ENCODE data around the gene FZR1.
"Not testable (repeated sequence)": the region's sequence is repeated elsewhere in the genome, so short reads cannot be mapped to it uniquely, and the experiment has no call there.

Gene FZR1

GRCh38 chr19:3516675-3517207 is 10.6 kb downstream of the FZR1 start:
- DNase-seq, result no peak

- DNase-seq, result no peak
These were observed 11.5 kb downstream of the FZR1 start for GRCh38 chr19:3517638-3518037.

GRCh38 chr19:3518255-3518654 is 12.1 kb downstream of the FZR1 start:
- DNase-seq, result no peak

- no peak for DNase-seq
These were observed 12.5 kb downstream of the FZR1 start for GRCh38 chr19:3518659-3519058.

GRCh38 chr19:3519126-3519525 is 13.0 kb downstream of the FZR1 start:
- no peak for DNase-seq

GRCh38 chr19:3520166-3521103 is 14.3 kb downstream of the FZR1 start:
- no peak for DNase-seq

- DNase-seq, result no peak
These were observed 15.0 kb downstream of the FZR1 start for GRCh38 chr19:3521104-3521445.

GRCh38 chr19:3522421-3523360 is 16.6 kb downstream of the FZR1 start:
- no peak for DNase-seq

GRCh38 chr19:3523361-3524077 is 17.4 kb downstream of the FZR1 start:
- DNase-seq, result no peak

GRCh38 chr19:3524078-3524842 is 18.1 kb downstream of the FZR1 start:
- DNase-seq, result no peak

GRCh38 chr19:3524904-3525451 is 18.9 kb downstream of the FZR1 start:
- no peak for DNase-seq

GRCh38 chr19:3526507-3527237 is 20.6 kb downstream of the FZR1 start:
- DNase-seq, result no peak

GRCh38 chr19:3527238-3527910 is 21.3 kb downstream of the FZR1 start:
- DNase-seq, result no peak

GRCh38 chr19:3528080-3528479 is 22.0 kb downstream of the FZR1 start:
- no peak for DNase-seq

GRCh38 chr19:3528539-3529211 is 22.6 kb downstream of the FZR1 start:
- no peak for DNase-seq

GRCh38 chr19:3529299-3529698 is 23.2 kb downstream of the FZR1 start:
- not testable (repeated sequence) for DNase-seq

GRCh38 chr19:3530389-3530788 is 24.3 kb downstream of the FZR1 start:
- DNase-seq, result no peak

- no peak for DNase-seq
These were observed 25.6 kb downstream of the FZR1 start for GRCh38 chr19:3531716-3532115.

- no peak for DNase-seq
These were observed 26.2 kb downstream of the FZR1 start for GRCh38 chr19:3532154-3532786.

All from NK-92 treated with Interleukin-12 subunit alpha and Interleukin-12 subunit beta, amount 100 ng/mL, for 24 hours (cell line).